ENCODE measurements around the gene MEIKIN.

DNA sequence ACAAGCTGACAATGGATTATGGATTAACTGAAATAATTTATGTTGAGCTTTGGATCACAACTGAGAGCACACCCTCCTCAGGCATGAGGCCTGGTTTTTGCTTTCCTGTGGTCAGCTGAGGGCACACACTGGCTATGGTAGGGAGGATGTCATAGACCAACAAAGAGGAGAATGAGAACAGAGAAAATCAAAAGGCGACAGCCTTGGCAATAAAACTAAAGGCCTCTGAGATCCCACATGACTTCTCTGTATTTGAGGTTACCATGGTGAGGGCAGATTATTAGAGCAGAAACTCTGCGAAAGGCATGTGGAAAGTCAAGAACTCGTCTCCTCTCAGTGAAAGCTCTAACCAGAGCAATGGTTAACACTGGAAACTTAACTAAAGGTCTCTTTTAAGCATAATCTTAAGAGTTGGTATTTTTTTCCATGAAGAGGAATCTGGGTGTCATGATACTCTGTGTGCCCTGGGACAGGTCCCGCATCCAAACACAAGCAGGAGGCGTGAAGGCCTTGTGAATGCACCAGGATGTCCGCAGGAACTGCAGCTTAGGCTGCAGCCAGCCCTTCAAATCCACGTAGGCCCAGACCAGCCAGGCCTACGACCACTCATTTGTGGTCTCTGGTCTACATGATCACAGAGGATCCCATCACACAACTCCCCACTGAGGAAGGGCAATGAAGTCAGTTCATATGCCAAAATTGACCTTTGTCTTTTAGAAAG lies 12.4 kb upstream of the MEIKIN start:
- TF ChIP-seq CTCF (IDR thresholded peaks at IDR 0.05) (no peak), POLR2A (IDR thresholded peaks at IDR 0.05) (no peak), EP300 (IDR thresholded peaks at IDR 0.05) (no peak), POLR2AphosphoS5 (IDR thresholded peaks at IDR 0.05) (no peak)

Data from sigmoid colon (tissue), 4 donors.